ENCODE data around the gene PHLPP1. TPM values are rescaled to one million over a fixed set of nuclear protein-coding genes. Genes with fewer than 3 reads are reported as not detected.

The PHLPP1 gene
- total RNA-seq, 1 experiment from 2014 or later, result 13.7 TPM

DNA sequence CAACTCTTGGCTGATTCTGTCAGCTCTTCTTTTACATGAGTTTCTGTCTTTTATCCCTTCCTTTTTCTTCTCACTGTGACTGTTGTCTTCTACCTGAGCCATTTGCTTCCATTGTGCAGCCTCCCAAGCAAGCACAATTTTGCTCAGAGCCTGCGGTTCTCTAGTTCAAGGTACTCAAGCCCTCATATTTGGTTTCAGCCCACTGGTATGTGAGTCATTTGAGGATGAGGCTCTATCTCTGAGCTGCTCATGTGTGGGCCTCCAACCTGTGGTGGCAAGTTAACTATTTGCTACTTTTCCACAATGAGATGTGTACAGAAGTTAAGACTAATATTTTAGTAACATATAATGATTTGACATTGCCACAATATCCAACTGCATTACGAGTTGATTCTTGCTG, 183.0 kb downstream of the PHLPP1 start:
- Histone ChIP-seq H3K4me3 (ENCODE audit: low read depth, low read length, poor library complexity, severe bottlenecking) (no peak overlapping the region), H3K27ac (ENCODE audit: low read depth, low read length, poor library complexity, severe bottlenecking) (no peak overlapping the region), H3K27me3 (replicated peaks; ENCODE audit: insufficient read depth, low read depth, low read length, poor library complexity) (no peaks in the 10 kb centered on the region), H3K9me3 (ENCODE audit: low read depth, low read length, poor library complexity, severe bottlenecking) (no peaks in the 10 kb centered on the region), H3K4me1 (ENCODE audit: insufficient read depth, low read length, poor library complexity, severe bottlenecking) (no peaks in the 10 kb centered on the region), H3K36me3 (ENCODE audit: insufficient read depth, low read length, poor library complexity, severe bottlenecking) (no peaks in the 10 kb centered on the region)
- ChIA-PET POLR2A (ENCODE audit: low non-redundant PET) (no interaction called here), CTCF (no interaction called here)
- DNase-seq (ENCODE audit: low spot score), result no peak
- TF ChIP-seq, protein P1, sequence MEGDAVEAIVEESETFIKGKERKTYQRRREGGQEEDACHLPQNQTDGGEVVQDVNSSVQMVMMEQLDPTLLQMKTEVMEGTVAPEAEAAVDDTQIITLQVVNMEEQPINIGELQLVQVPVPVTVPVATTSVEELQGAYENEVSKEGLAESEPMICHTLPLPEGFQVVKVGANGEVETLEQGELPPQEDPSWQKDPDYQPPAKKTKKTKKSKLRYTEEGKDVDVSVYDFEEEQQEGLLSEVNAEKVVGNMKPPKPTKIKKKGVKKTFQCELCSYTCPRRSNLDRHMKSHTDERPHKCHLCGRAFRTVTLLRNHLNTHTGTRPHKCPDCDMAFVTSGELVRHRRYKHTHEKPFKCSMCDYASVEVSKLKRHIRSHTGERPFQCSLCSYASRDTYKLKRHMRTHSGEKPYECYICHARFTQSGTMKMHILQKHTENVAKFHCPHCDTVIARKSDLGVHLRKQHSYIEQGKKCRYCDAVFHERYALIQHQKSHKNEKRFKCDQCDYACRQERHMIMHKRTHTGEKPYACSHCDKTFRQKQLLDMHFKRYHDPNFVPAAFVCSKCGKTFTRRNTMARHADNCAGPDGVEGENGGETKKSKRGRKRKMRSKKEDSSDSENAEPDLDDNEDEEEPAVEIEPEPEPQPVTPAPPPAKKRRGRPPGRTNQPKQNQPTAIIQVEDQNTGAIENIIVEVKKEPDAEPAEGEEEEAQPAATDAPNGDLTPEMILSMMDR (conservative IDR thresholded peaks at IDR 0.05; ENCODE audit: low read depth, low read length), result no peak
- TF ChIP-seq EZH2 (IDR thresholded peaks at IDR 0.05; ENCODE audit: borderline replicate concordance, low read depth, low read length, poor library complexity, severe bottlenecking), result no peak
- no TSS peak for BruUV-seq (replicated peaks)
- intact Hi-C loops (cut with micrococcal nuclease; ENCODE audit: unreplicated experiment), result no loop called here

DNA sequence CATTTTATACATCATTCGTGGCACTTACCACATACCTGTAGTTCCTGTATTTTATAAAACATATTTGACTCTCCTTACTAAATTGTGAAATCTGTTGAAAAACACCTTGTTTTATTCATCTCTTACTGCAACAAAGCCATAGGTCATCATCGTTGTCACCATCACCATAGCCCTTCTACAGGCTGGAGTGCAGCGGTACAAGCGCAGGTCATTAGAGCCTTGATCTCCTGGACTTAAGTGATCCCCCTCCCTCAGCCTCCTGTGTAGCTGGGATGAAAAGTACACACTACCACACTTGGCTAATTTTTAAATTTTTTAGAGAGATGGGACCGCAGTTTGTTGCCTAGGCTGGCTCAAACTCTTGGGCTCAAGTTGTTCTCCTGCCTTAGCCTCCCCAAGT, 184.2 kb downstream of the PHLPP1 start:
- CTCF ChIA-PET, result no interaction called here
- no peaks in the 10 kb centered on the region for H3K27me3 ChIP-seq (replicated peaks; ENCODE audit: insufficient read depth, low read depth, low read length, poor library complexity)
- intact Hi-C loops (cut with micrococcal nuclease; ENCODE audit: unreplicated experiment), result no loop called here

DNA sequence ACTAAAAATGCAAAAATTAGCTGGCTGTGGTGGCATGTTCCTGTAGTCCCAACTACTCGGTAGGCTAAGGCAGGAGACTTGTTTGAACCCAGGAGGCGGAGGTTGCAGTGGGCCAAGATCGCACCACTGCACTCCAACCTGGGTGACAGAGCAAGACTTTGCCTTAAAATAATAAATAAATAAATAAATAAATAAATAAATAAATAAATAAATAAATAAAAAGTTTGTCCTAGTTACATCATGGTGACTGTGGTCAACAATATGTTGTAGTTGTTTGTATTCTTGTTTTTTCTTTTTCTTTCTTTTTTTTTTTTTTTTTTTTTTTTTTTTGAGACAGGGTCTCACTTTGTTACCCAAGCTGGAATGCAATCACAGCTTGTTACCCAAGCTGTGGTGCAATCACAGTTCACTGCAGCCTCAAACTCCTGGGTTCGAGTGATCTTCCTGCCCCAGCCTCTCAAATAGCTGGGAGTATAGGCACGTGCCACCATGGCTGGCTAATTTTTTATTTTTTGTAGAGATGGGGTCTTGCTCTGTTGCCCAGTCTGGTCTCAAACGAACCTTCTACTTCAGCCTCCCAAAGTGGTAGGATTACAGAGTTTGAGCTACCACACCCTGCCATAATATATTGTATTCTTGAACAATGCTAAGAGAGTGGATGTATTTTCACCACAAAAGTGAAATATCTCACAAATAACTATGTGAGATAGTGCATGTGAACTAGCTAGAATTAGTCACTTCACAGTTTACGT, 185.0 kb downstream of the PHLPP1 start:
- H3K4me3 ChIP-seq (ENCODE audit: low read depth, low read length, poor library complexity, severe bottlenecking), result no peak overlapping the region
- H3K9me3 ChIP-seq (ENCODE audit: low read depth, low read length, poor library complexity, severe bottlenecking), result no peaks in the 10 kb centered on the region
- no peaks in the 10 kb centered on the region for H3K27me3 ChIP-seq (replicated peaks; ENCODE audit: insufficient read depth, low read depth, low read length, poor library complexity)
- intact Hi-C loops (cut with micrococcal nuclease; ENCODE audit: unreplicated experiment), result no loop called here
- CTCF ChIA-PET, result interaction anchor here (0.6 kb wide), 1 partner anchor 83 kb away, joined by 3 read pairs; no protein-coding TSS in a partner anchor
- POLR2A ChIA-PET (ENCODE audit: low non-redundant PET), result no interaction called here
- no peak overlapping the region for H3K27ac ChIP-seq (ENCODE audit: low read depth, low read length, poor library complexity, severe bottlenecking)
- no peaks in the 10 kb centered on the region for H3K4me1 ChIP-seq (ENCODE audit: insufficient read depth, low read length, poor library complexity, severe bottlenecking)
- H3K36me3 ChIP-seq (ENCODE audit: insufficient read depth, low read length, poor library complexity, severe bottlenecking), result no peaks in the 10 kb centered on the region
- BruUV-seq (replicated peaks), result no TSS peak
- TF ChIP-seq, protein P1 (conservative IDR thresholded peaks at IDR 0.05; ENCODE audit: low read depth, low read length), result no peak
- TF ChIP-seq EZH2 (IDR thresholded peaks at IDR 0.05; ENCODE audit: borderline replicate concordance, low read depth, low read length, poor library complexity, severe bottlenecking), result no peak
- no peak for DNase-seq (ENCODE audit: low spot score)

More for the DNA sequence above, 184.2 kb downstream of the PHLPP1 start:
- Histone ChIP-seq H3K9me3 (ENCODE audit: low read depth, low read length, poor library complexity, severe bottlenecking) (no peaks in the 10 kb centered on the region), H3K4me3 (ENCODE audit: low read depth, low read length, poor library complexity, severe bottlenecking) (no peak overlapping the region), H3K36me3 (ENCODE audit: insufficient read depth, low read length, poor library complexity, severe bottlenecking) (no peaks in the 10 kb centered on the region), H3K27ac (ENCODE audit: low read depth, low read length, poor library complexity, severe bottlenecking) (no peak overlapping the region), H3K4me1 (ENCODE audit: insufficient read depth, low read length, poor library complexity, severe bottlenecking) (no peaks in the 10 kb centered on the region)
- POLR2A ChIA-PET (ENCODE audit: low non-redundant PET), result no interaction called here
- no peak for DNase-seq (ENCODE audit: low spot score)
- TF ChIP-seq, protein P1 (conservative IDR thresholded peaks at IDR 0.05; ENCODE audit: low read depth, low read length), result no peak
- no peak for TF ChIP-seq EZH2 (IDR thresholded peaks at IDR 0.05; ENCODE audit: borderline replicate concordance, low read depth, low read length, poor library complexity, severe bottlenecking)
- no TSS peak for BruUV-seq (replicated peaks)
